ENCODE measurements around the gene DENND2A.
"Not testable (repeated sequence)": the region's sequence is repeated elsewhere in the genome, so short reads cannot be mapped to it uniquely, and the experiment has no call there.

Gene DENND2A

DNA sequence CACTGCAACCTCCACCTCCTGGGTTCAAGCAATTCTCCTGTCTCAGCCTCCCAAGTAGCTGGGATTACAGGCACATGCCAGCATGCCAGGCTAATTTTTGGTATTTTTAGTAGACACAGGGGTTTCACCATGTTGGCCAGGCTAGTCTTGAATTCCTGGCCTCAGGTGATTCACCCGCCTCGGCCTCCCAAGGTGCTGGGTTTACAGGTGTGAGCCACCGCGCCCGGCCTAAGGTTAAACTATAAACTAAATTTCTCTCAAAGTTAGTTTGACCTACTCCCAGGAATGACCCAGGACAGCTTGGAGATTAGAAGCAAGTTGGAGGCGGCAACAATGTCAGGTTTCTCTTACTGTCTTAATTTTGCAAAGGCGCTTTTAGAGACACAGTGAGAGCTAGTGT lies 142.8 kb downstream of the DENND2A start:
- not testable (repeated sequence) for DNase-seq

DNA sequence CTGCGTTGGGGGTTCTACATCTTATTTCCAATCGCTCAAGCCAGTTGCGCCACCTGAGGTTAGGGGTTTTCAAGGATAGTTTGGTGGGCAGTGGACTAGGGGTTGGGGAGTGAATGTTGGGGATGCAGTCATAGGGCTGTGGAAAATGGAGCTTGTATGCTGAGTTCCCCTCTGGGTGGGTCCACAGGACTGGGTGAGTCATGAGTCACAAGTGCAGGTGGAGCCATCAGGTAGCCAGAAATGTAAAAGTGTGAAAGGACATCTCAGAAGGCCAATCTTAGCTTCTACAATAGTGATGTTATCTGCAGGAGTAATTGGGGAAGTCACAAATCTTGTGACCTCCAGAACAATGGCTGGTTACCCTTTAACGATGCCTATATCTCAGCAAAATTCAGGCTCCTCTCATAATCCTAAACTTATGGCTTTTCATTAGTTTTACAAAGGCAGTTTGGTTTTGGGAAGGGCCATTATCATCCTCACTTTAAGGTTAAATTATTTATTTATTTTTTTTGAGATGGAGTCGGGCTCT lies 143.3 kb downstream of the DENND2A start:
- DNase-seq: no peak

DNA sequence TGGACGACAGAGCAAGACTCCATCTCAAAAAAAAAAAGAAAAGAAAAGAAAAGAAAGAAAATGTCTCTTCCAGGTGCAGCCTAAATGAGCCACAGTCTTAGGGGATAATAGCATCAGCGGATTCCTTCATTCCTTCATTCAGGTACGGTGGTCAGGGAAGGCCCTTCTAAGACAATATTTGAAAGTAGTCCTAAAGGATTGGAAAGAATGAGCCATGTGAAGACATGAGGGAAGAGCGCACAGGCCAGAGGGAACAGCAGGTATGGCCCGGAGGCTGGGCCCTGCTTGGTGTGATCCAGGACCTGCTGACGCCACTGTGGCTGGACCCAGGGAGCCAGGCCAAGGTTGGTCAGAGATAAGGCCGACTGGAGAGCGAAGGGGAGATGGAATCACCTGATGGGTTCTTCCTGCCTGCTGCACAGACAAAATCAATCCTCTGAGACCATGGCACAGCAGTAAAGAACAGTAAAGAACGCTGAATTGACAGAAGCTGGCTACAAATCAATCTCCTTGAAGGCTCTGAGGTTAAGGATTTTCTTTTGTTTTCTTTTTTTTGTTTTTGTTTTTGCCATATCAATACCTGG lies 145.0 kb downstream of the DENND2A start:
- no peak for DNase-seq

DNA sequence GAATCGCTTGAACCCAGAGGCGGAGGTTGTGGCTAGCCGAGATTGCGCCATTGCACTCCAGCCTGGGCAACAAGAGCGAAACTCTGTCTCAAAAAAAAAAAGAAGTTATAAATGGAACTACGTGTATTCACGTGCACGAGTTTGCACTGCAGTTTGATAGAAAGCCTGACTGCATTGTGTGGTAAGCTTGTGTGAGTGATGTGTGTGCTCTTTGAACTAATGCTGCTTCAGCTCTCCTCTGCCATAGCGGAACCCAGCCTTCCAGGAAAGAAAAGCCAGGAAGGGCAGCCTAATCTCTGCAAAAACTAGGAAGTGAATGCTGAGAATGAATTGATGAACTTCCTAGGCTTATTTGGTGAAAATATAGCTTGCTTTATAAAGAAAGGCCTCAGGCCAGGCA lies 145.7 kb downstream of the DENND2A start:
- DNase-seq: no peak

DNA sequence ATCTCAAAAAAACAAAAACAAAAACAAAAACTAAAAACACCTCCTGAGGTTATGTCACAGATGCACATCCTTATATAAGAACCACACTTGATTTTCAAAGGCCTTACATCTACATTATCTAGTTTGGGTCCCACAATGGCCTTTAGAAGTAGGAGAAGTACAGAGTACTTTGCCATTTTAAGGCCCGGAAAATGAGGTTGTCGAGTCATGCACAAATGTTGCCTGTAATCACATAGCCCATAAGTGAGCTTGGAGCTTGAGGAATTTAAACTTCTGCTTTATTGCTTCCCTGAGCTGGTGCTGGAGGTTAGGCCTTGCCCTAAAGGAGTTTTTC lies 151.6 kb downstream of the DENND2A start:
- no peak for DNase-seq

DNA sequence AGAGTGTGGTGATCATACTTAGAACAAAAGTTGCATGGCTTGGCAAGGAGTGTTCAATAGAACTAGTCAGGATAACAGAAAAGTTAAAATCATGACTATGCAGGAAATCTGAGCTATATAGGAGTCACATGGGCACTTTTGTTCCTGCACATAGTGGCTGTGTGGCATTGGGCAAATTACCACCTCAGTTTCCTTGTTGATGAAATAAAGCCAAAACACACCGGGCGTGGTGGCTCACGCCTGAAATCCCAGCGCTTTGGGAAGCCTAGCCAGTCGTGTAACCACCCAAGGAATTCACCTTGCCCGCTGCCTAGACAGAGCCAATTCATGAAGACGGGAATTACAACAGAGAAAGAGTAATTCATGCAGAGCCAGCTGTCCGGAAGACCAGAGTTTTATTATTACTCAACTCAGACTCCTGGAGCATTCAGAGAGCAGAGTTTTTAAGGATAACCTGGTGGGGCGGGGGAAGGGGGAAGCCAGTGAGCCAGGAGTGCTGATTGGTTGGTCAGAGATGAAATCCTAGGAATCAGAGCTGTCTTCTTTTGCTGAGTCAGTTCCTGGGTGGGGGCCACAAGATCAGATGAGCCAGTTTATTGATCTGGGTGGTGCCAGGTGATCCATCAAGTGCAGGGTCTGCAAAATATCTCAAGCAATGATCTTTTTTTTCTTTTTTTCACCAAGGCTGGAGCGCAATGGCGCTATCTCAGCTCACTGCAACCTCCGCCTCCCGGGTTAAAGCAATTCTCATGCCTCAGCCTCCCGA lies 154.9 kb downstream of the DENND2A start:
- DNase-seq: no peak

DNA sequence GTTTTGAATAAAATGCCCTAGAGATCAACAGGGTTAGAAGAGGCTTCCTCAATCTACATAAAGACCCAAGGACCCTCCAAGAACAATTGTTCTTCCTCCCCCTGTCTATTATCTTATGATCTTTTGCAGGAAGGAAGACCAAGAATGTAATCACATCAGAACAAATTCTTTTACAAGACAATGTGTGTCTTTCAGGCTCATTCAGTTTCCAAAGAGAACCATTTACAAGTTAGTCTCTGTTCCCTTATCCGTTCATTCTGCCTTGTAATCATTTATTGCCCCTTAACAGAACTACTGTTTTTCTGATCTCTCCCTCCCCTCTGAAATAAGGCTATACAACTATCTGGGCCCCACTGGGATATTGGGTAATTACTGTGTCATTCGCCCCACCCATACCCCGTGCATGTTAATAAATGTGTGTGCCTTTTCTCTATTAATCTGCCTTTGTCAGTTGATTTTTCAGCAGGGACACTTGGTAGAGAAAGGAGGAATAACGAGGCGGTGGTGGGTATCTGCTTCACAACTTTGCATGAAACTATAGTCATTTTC lies 155.6 kb downstream of the DENND2A start:
- DNase-seq: no peak

DNA sequence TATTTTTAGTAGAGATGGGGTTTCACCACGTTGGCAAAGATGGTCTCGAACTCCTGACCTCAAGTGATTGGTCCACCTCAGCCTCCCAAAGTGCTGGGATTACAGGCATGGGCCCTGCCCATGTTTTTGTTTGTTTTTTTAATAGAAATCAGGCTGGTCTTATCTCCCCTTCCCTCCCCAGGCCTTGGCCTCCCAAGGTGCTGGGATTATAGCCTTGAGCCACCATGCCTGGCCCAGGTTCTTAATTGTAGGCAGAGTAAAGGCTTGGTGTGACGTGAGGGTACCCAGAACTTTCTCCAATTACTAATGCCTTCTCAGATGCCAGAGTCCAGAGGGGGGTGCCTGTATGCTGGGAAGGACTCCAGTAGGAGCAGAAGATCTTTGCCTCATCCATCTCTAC lies 156.1 kb downstream of the DENND2A start:
- DNase-seq: no peak

DNA sequence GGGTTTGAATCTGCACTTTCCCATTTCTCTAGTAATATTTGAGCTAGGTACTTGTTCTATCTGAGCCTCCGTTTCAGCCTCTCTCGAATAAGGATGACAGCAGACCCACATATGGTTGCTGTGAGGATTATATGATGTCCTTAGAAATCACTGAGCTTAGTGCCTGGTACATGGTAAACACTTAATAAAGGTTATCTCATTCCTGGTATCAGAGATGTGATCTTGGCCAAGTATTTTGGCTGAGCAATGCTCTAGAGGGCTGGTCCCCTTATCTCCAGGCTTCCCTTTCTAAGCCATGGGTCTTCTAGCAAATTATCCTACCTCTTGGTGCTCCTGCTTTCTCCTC lies 160.9 kb downstream of the DENND2A start:
- no peak for DNase-seq

DNA sequence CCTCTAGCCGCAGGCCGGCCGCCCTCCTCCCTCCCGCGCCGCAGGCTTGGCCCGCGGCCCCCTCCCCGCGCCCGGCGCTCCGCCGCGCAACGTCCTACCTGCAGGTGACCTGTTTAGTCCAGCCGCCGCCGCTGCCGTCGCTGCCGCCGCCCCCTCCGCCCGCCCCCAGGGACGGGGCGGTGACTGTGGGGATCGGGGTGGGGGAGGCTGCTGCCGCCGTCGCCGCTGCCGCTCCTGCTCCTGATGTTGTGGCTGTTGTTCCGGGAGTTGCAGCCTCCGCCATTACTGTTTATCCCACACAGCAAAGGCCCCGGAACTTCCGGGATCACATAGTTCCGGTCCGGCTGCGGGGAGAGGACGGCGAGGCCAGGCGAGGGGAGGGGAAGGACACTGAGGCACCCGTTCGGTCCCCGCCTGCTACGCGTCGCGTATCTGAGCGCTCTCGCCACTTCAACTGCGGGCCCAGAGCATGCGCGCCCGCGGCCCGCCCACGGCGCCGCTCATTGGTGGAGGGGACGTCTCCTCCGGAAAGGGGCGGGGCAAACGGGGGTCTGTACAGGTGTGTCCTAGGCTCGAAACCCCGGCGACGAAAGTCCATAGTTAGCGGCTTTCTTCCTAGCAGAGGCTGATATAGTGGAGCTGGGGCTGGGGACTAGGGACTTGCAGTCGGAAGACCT lies 161.4 kb downstream of the DENND2A start, which contains the start of gene MKRN1:
Gene MKRN1, minus strand, starts transcription at position 444 of the 677 bp plus-strand sequence. Its CDS starts 161 bp downstream, at position 283.
- peak; percentile 96 for DNase-seq

DNA sequence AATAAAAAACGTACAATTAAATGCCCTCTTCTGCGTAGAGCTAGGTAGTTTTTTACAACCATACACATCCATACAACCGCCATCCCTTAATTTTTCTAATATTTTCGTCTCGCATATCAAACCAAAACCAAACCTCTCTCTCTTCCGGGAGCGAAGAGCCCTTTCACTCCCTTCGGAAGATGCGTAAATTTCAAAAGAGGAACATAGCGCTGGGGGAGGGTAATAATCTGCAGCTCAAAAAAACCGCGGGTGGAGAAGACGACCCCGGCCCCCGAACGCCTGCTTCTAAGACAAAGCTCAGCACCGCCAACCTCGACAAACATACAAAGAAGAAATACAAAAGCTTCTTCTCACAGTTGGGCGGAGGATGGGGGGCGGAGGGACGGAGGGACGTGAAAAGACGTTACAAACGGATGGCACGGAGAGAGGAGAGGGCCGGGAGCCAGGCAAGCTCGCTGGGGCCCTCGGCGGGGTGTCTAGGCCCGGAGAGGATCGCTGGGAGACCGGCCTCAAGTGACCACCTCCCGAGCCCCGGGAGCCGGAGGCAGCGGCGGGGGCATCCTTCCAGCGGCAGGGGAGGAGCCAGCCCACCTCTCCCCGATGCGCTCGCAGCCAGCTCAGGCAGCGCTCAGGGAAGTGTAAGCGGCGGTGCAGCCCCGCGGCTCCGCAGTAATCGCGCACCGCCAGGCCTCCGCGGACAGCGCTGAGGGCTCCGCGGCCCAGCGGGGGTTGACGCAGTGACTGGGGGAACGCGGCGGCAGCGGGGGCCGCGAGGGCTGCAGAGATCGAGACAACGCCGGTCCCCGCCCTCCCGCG lies 162.2 kb downstream of the DENND2A start:
- peak; percentile 76 for DNase-seq

DNA sequence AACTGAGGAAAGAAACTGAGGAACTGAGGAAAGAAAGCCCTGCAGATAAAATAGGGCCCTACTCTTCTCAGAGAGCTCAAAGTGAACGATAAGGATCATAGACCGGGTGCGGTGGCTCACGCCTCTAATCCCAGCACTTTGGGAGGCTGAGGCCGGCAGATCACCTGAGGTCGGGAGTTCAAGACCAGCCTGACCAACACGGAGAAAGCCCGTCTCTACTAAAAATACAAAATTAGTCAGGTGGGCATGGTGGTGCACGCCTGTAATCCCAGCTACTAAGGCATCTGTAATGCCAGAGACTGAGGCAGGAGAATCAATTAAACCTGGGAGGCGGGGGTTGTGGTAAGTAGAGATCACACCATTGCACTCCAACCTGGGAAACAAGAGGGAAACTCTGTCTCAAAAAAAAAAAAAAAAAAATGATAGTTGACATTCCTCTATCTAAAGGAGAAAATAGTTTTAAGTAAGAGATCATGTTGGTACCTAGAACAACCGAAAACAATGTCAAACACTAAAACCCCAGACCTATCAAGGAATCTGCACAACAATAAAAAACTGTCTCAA lies 163.8 kb downstream of the DENND2A start:
- no peak for DNase-seq

DNA sequence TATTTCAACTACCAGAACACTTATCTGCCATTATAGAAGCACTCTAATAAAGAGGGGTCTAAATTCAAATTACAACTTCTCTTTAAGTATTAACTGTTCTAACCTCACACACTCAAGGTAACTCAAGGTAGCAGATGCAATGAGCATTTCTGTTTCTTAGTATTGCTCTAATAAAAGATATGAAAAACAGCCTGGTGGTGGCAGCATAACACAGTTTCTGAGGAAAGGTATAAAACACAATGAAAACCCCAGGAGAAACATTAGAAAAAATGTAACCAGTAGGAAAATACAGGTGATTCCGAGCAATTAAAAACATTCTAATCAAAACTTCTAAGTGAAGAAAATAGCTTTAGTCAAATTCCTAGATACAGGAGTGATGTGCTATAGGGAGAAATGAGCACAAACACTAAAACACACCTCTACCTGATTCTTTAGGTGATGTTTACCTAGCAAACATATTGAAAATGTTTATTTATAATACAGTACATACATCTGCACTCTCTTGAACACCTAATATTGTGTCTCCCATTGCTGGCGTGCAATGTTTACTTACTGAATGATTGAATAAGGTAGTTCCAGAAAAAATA lies 164.8 kb downstream of the DENND2A start:
- no peak for DNase-seq
